SJSA1 (cell line): ENCODE measurements around the gene TACC2. TPM values are rescaled to one million over a fixed set of nuclear protein-coding genes. Genes with fewer than 3 reads are reported as not detected.
A peak's percentile ranks its signal among the peaks of the same experiment; 100 is the strongest.
"Not testable (repeated sequence)": the region's sequence is repeated elsewhere in the genome, so short reads cannot be mapped to it uniquely, and the experiment has no call there.

Experiments used
- DNase-seq, 2 experiments: peaks; one replicate each; pipeline ENCODE4 v3.0.0-alpha.2; 2015 to 2020; ENCODE audit warnings: low spot score in 2 of 2, low read depth in 1 of 2
- H3K27ac ChIP-seq: fragments of 250-450 bp; sonication (Bioruptor Pico); 2 replicates; pipeline ENCODE4 v1.5.1; 2020; ENCODE audit warnings: mild to moderate bottlenecking, moderate library complexity
- H3K27me3 ChIP-seq: fragments of 250-450 bp; sonication (Bioruptor Pico); replicated peaks from 2 replicates; pipeline ENCODE4 v1.5.1; 2020; ENCODE audit warnings: mild to moderate bottlenecking, moderate library complexity
- H3K36me3 ChIP-seq: fragments of 250-450 bp; sonication (Bioruptor Pico); 2 replicates; pipeline ENCODE4 v1.5.1; 2020; ENCODE audit warnings: mild to moderate bottlenecking
- H3K4me1 ChIP-seq: fragments of 250-450 bp; sonication (Bioruptor Pico); replicated peaks from 2 replicates; pipeline ENCODE4 v1.6.1; 2021; ENCODE audit warnings: mild to moderate bottlenecking
- H3K4me3 ChIP-seq: fragments of 250-450 bp; sonication (Bioruptor Pico); 2 replicates; pipeline ENCODE4 v1.5.1; 2020; ENCODE audit warnings: mild to moderate bottlenecking
- H3K9me3 ChIP-seq: fragments of 250-450 bp; sonication (Bioruptor Pico); replicated peaks from 2 replicates; pipeline ENCODE4 v1.5.1; 2020; ENCODE audit warnings: mild to moderate bottlenecking
- total RNA-seq: library from RNA; depleted of rRNA; stranded (reverse); fragments of >200 nt; shearing (Covaris generic); gene quantifications from 2 replicates; pipeline ENCODE4 v1.2.3, GENCODE V29; 2014

Gene TACC2
- total RNA-seq, 1 experiment from 2014 or later: 4.9 TPM

DNA sequence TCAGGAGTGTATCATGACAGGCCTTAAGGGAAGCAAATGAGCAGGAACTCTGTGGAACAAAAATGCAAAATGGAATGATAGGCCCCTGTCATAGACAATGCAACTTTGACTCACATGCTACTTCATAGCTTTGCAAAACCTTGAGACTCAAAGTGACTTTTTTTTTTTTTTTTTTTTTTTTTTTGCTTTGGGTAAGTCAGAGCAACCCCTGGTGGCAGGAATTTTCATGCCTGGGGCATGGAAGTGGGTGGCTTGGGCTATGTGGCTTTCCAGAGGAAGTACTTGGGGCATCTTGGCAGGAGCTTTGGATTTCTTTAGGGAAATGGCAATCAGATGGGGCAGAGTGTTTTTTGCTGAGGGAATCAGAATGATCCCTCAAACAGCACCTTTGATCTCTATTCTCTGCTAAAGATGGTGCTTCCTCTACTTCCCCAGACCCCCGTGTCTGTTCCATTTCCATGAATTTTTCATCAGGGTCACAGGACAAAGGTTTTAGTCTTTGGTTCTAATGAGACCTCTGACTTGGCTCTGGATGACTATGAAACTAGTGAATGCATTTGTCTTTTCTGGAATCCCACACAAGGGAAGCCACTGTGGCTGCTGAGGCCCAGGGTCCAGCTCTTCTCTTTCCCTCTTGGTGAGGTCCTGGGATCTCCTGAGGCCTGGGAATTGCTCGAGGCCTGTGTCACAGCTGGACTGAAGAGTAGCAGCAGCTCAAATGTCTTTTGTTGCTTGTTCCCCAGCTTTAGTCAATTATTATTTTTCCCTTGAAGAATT, 62.8 kb downstream of the TACC2 start:
- Histone ChIP-seq H3K4me3 (no peak overlapping the region), H3K4me1 (peaks cover 21% of the 10 kb centered on the region), H3K9me3 (no peaks in the 10 kb centered on the region), H3K27ac (peak overlapping the region; percentile 55), H3K27me3 (no peaks in the 10 kb centered on the region), H3K36me3 (no peaks in the 10 kb centered on the region)
- peak; percentile 82 to 92 for DNase-seq

DNA sequence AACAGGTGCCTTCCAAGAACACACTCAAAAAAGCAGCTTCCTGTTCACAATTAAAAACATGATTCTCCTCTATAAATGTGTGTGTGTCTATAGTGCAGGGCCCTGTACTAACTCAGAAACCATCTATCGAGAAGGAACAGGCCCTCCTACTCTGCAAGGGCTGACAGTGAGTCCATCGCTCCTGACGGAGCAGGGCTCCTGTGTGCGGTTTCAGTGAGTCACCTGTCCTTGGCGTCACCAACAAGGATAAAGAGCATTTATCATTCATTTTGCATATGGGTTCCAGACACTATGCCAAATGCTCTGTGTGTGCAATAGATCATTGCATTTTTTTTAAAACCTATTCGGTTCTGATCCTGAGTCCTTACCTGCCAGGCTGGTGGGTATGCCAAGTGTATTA, 63.7 kb downstream of the TACC2 start:
- Histone ChIP-seq H3K36me3 (no peaks in the 10 kb centered on the region), H3K4me1 (peaks cover 30% of the 10 kb centered on the region), H3K27me3 (no peaks in the 10 kb centered on the region), H3K27ac (no peak overlapping the region), H3K4me3 (no peak overlapping the region), H3K9me3 (no peaks in the 10 kb centered on the region)
- no peak for DNase-seq

DNA sequence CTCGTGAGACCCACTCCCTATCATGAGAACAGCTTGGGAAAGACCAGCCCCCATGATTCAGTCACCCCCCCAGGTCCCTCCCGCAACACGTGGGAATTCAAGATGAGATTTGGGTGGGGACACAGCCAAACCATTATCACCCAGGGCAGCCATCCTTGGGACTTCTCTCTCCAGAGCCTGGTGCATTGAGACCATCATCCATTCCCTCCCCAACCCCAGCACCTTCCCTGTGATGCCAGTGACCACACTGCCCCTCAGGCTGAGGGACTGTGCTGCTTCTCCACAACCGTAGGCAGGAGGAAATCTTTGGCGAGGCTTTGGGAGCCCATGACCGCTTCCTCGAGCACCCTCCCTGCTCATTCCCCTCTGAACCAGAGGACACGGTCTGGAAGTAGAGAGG, 64.4 kb downstream of the TACC2 start:
- no peak overlapping the region for H3K27ac ChIP-seq
- H3K4me1 ChIP-seq: peaks cover 36% of the 10 kb centered on the region
- H3K9me3 ChIP-seq: no peaks in the 10 kb centered on the region
- no peaks in the 10 kb centered on the region for H3K36me3 ChIP-seq
- no peak for DNase-seq
- no peaks in the 10 kb centered on the region for H3K27me3 ChIP-seq
- no peak overlapping the region for H3K4me3 ChIP-seq

DNA sequence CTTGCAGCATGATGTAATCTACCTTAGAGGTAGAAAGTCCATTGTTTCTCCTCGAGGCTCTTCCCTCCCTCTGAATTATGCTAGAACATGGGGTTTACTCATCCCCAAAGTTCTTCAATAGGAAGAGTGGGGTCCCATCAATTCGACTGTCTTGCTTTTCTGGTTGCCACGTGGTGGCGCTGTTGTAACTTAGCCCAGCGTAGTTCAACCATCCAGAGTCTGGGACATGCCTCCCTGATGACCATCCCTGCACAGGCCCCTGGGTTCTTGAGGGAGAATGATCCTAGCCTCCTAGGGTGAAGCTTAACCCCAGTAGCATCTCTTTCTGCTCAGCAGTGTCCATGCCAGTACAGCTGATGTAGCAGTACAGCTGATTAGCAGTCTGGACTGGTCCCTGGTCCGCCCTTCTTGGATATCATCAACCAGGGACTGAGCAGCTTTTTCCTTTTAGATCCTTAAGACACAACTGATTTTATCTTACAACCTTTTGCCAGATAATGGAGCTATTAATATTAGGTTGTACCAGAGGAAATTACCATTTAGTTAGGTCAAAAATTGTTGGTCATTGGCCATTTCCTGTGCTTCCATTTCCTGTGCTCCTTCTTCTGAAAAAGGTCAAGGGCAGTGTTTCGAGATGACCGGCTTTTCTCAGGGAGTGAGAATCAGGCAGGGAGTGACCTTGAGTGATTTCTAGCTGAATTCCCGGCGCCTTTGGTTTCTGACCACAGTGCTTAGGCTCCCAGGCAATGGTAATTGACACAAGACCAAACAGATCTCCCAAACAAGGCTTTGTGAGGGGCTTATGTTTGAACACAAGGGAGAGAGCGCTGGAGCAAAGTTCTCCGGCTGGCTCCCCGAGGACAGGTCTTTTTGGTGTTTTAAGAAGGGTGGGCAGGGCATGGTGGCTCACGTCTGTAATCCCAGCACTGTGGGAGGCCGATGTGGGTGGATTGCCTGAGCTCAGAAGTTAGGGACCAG, 65.4 kb downstream of the TACC2 start:
- Histone ChIP-seq H3K27me3 (no peaks in the 10 kb centered on the region), H3K36me3 (no peaks in the 10 kb centered on the region), H3K4me1 (peaks cover 38% of the 10 kb centered on the region), H3K9me3 (no peaks in the 10 kb centered on the region), H3K27ac (no peak overlapping the region), H3K4me3 (no peak overlapping the region)
- peak in 1 of 2 experiments; percentile 24 for DNase-seq

DNA sequence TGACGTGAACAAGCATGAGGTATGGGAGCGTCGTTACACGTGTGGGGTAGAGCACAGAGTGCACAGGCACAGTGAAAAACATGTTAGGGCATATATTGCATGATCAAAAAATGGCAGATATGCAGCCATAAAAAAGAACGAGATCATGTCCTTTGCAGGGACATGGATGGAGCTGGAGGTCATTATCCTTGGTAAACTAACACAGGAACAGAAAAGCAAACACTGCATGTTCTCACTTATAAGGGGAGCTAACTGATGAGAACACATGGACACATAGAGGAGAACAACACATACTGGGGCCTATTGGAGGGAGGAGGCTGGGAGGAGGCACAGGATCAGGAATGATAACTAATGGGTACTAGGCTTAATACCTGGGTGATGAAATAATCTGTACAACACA, 66.3 kb downstream of the TACC2 start:
- DNase-seq: no peak
- no peak overlapping the region for H3K27ac ChIP-seq
- H3K27me3 ChIP-seq: no peaks in the 10 kb centered on the region
- no peaks in the 10 kb centered on the region for H3K36me3 ChIP-seq
- no peaks in the 10 kb centered on the region for H3K9me3 ChIP-seq
- H3K4me3 ChIP-seq: no peak overlapping the region
- peaks cover 45% of the 10 kb centered on the region for H3K4me1 ChIP-seq

DNA sequence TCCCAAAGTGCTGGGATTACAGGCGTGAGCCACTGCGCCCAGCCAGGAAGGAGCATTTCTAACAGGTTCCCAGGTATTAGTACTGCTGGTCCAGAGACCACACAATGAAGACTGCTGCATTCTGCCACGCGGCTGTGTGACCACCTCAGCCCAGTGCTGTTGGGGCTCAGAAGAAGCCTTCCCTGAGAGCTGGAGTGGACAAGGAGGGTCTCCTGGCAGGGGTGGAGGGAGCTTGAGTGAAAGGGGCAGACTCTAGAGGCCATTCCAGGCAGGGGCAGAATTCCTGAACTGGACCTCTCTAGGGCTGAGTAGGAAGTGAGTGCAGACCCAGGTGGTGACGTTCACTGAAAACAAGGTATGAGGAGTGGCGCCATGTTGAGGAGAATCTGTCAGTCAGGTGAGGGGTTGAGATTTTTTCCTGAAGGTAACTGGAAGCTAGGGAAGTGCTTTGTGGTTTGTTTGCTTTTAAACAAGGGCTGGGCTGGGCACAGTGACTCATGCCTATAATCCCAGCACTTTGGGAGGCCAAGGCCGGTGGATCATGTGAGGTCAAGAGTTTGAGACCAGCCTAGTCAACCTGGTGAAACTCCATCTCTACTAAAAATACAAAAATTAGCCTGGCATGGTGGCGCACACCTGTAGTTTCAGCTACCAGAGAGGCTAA, 67.6 kb downstream of the TACC2 start:
- H3K27ac ChIP-seq: no peak overlapping the region
- H3K27me3 ChIP-seq: no peaks in the 10 kb centered on the region
- peak in 1 of 2 experiments; percentile 33 for DNase-seq
- H3K4me1 ChIP-seq: peaks cover 41% of the 10 kb centered on the region
- no peaks in the 10 kb centered on the region for H3K9me3 ChIP-seq
- no peak overlapping the region for H3K4me3 ChIP-seq
- H3K36me3 ChIP-seq: no peaks in the 10 kb centered on the region

DNA sequence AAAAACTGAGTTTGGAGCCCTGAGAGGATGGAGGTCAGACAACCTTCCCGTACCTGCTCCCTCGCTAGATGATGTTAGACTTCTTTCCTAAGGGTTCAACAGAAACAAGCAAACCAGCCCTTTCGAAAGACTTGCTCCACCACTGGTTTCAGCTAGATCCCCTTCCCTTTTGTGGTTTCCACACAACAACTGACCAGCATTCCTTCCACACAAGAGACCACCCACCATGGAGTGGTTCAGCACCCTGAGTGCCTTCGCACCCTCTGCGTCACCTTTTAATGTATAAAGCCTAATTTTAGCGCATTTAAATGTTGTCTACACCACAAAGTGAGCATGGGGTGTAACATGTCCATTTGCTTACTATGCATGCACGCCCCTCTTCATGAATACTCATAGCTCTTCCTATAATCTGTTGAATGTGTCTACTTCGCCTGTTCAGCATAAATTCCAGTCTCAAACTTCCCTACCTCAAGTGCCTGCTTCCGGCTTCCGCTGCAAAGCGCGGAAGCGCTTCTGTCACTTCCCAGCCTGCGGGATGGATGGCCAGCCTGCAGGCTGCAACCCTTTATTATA, 69.0 kb downstream of the TACC2 start:
- Histone ChIP-seq H3K9me3 (no peaks in the 10 kb centered on the region), H3K27me3 (no peaks in the 10 kb centered on the region), H3K4me3 (no peak overlapping the region), H3K27ac (peak overlapping the region; percentile 67), H3K36me3 (no peaks in the 10 kb centered on the region), H3K4me1 (peaks cover 38% of the 10 kb centered on the region)
- DNase-seq: peak; percentile 75 to 80

DNA sequence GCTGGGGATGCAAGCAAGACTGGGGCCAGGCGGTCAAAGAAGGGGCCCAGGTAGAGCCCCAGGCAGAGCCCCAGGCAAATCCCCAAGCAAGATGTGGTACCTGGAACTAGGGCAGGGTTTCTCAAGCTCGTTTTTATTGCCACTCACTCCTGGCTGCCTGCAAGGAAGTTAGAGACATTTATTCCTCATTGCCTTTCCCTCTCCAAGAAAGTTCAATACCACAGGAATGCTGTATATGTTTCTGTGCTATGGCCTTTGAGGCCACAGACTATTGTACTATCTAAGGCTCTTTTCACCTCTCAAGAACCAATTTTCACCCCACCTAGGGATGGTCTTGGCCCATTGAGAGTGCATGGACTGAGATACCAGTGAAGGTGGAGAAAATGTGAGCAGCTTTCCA, 71.3 kb downstream of the TACC2 start:
- Histone ChIP-seq H3K36me3 (no peaks in the 10 kb centered on the region), H3K9me3 (no peaks in the 10 kb centered on the region), H3K27me3 (no peaks in the 10 kb centered on the region), H3K4me1 (peaks cover 44% of the 10 kb centered on the region), H3K4me3 (no peak overlapping the region), H3K27ac (no peak overlapping the region)
- DNase-seq: peak in 1 of 2 experiments; percentile 34

DNA sequence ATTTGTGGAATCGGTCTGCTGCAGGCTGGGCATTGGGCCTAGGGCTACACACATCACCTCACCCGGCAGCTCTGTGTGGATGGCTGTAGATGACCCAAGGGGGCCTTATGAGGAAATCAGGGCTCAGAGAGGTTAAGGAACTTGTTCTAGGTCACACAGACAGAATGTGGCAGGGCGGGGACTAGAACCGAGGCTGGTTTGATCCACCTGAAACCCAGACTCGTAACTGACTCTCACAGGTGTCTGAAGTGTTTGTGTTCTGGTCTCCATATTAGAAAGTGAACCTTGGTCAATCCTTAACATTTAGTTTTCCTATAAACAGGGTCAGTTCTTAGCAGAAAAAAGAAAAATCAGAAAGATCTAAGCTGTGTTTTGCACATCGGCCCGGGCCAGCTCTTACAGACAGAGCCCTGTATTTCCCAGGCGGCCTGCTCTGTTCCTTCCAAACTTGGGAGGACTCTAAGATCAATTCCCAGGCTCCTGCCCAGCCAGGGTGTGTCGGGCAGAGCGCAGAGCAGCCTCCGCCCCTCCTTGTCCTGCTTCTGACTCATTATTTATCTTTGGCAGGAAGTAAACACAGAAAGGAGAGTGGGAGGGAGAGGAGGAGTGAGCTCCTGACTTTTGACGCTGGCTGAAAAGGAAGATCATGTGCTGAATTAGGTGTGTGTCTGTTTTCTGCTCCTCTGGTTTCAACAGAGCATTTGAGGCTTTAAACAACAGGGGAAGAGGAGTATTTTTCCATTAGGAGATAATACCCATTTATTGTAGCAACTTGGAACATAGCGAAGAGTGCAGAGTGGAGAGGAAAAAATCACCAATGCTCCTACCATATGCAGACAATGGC, 74.1 kb downstream of the TACC2 start:
- H3K9me3 ChIP-seq: no peaks in the 10 kb centered on the region
- peaks cover 26% of the 10 kb centered on the region for H3K4me1 ChIP-seq
- H3K27ac ChIP-seq: peak overlapping the region; percentile 33
- no peaks in the 10 kb centered on the region for H3K27me3 ChIP-seq
- DNase-seq: peak; percentile 78 to 85
- no peak overlapping the region for H3K4me3 ChIP-seq
- no peaks in the 10 kb centered on the region for H3K36me3 ChIP-seq

DNA sequence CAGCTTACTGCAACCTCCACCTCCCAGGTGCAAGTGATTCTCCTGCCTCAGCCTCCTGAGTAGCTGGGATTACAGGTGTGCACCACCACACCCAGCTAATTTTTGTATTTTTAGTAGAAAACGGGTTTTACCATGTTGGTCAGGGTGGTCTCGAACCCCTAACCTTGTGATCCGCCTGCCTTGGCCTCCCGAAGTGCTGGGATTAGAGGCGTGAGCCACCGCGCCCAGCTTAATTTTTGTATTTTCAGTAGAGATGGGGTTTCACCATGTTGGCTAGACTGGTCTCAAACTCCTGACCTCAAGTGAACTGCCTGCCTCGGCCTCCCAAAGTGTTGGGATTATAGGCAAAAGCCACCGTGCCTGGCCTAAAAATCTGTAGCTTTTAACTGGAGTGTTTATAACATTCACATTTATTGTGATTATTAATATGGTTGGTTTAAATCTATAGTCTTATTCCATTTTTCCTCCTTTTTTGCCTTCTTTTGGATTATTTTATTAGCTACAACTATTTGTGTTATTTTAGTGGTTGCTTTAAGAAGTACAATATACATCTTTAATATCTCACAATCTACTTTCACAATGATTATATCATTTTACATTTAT, 77.5 kb downstream of the TACC2 start:
- H3K27ac ChIP-seq, H3K27me3 ChIP-seq, H3K9me3 ChIP-seq, H3K36me3 ChIP-seq, H3K4me3 ChIP-seq, DNase-seq: not testable (repeated sequence)
- H3K4me1 ChIP-seq: peaks cover 20% of the 10 kb centered on the region

DNA sequence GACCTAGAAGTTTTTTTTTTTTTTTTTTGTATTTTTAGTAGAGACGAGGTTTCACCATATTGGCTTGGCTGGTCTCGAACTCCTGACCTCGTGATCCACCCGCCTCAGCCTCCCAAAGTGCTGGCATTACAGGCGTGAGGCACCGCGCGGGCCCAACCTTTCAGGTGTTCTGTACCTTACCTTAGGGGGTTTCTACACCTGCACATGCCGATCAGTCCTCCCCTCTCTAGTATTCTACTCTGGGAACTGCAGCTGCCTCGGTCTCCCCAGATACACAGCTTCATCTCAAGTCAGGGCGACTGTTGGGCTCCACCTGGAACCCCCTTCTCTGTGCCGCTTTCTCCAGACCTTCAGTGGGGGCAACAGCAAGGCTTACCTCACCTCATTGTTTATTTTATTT, 79.9 kb downstream of the TACC2 start:
- H3K27me3 ChIP-seq: no peaks in the 10 kb centered on the region
- H3K36me3 ChIP-seq: no peaks in the 10 kb centered on the region
- H3K4me1 ChIP-seq: peaks cover 10% of the 10 kb centered on the region
- H3K9me3 ChIP-seq: no peaks in the 10 kb centered on the region
- H3K4me3 ChIP-seq: no peak overlapping the region
- no peak for DNase-seq
- H3K27ac ChIP-seq: no peak overlapping the region

DNA sequence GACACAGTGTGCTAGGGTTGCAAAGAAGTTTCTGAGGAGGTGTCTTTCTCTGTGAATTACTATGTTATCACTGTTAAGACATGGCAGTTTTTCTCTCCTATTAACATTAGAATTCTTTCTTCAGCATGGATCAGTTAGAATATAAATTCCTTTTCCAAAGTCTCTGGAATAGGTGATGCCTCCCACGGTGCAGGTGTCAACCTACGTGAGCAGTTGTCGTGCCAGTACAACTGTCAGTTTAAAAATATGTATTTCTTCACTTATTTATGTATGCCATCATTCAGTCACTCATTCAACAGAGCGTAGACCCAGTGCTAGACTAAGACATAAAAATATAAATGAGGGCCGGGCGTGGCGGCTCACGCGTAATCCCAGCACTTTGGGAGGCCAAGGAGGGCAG, 83.5 kb downstream of the TACC2 start:
- Histone ChIP-seq H3K4me1 (peaks cover 10% of the 10 kb centered on the region), H3K4me3 (no peak overlapping the region), H3K27ac (no peak overlapping the region), H3K36me3 (no peaks in the 10 kb centered on the region), H3K27me3 (no peaks in the 10 kb centered on the region), H3K9me3 (no peaks in the 10 kb centered on the region)
- DNase-seq: no peak
